ENCODE results near the gene SMAD3. TPM values are rescaled to one million over a fixed set of nuclear protein-coding genes. Genes with fewer than 3 reads are reported as not detected.
"Not testable (repeated sequence)": the region's sequence is repeated elsewhere in the genome, so short reads cannot be mapped to it uniquely, and the experiment has no call there.

SMAD3 gene
- total RNA-seq, 2 experiments from 2014 or later, result 33.7 to 40.8 TPM

DNA sequence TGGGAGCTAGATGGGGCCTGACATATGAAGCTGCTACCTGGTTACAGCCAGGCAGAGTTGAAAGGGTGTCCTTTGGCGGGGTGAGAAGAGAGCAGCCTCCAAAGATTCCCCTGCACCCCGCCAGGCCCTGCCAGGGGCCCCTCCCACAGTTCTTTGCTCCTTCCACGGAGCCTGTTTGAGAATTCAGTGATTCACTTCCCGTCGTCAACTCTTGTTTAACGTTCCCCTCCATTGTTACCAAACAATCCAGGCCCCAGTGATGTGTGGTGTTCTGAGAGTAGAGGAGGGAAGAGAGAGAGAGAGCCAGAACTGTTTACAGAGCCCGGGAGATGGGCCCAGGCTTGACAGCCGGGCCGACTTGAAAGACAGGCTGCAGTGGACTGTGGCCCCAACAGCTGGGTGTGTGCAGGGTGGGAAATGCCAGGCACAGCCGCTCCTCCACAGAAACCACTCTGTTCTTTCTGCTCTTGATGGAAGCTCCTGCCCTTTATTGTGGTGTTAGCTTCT, 81.5 kb downstream of the SMAD3 start:
- peak; percentile 76 for DNase-seq
- H3K27me3 Mint-ChIP-seq, result no peaks in the 10 kb centered on the region
- H3K9me3 Mint-ChIP-seq (ENCODE audit: low read depth), result no peaks in the 10 kb centered on the region
- no peaks in the 10 kb centered on the region for H3K36me3 Mint-ChIP-seq (ENCODE audit: low read depth)
- ATAC-seq, result peak; percentile 72
- ChIA-PET POLR2A (interaction anchor here (0.6 kb wide), 1 partner anchor 98 kb away, joined by 3 read pairs; no protein-coding TSS in a partner anchor), CTCF (interaction anchor here (0.7 to 1.7 kb wide), 4 partner anchors 12 to 200 kb away, joined by 3 read pairs; no protein-coding TSS in a partner anchor)
- peak overlapping the region; percentile 56 for H3K4me3 Mint-ChIP-seq
- H3K27ac Mint-ChIP-seq, result peak overlapping the region; percentile 94
- intact Hi-C loops (cut with DNase I, micrococcal nuclease), result loop anchor here (2.0 to 5.0 kb wide), 3 partner anchors 28 to 205 kb away; no protein-coding TSS in a partner anchor
- peaks cover 78% of the 10 kb centered on the region for H3K4me1 Mint-ChIP-seq

DNA sequence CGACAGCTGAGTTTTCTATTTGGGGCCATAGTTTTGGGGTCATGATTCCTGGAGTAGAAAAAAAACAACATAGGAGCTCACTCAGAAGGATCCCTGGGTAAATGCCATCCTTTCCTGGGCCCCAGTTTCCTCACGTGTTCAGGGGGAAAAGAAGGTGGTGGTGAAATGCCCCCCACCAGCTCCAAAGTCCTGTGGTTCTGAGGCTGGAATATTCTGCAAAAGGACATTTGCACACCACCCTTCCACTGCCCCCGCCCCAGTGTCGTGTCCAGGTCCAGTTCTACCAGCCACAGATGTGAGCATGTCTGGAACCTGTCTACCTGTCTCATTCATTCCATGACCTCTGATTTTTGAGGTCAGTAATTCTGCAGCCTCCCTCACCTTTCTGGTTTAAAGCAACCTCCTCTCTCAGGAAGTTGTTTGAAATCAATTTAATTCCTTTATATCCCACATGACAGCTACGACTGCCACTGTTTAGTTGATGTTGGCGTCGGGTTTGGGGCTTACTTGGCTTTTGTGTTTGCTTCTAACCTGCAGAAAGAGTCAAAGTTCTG, 82.1 kb downstream of the SMAD3 start:
- Mint-ChIP-seq H3K27me3 (no peaks in the 10 kb centered on the region), H3K4me1 (peaks cover 78% of the 10 kb centered on the region), H3K36me3 (ENCODE audit: low read depth) (no peaks in the 10 kb centered on the region), H3K4me3 (peak overlapping the region; percentile 56), H3K27ac (peak overlapping the region; percentile 94), H3K9me3 (ENCODE audit: low read depth) (no peaks in the 10 kb centered on the region)
- POLR2A ChIA-PET, result interaction anchor here (0.6 kb wide), 1 partner anchor 98 kb away, joined by 3 read pairs; no protein-coding TSS in a partner anchor
- DNase-seq (no peak), ATAC-seq (no peak)
- CTCF ChIA-PET, result interaction anchor here (0.7 to 1.7 kb wide), 5 partner anchors 13 to 201 kb away, joined by 3 to 4 read pairs (median 3); no protein-coding TSS in a partner anchor
- intact Hi-C loops (cut with DNase I, micrococcal nuclease), result loop anchor here (2.0 to 5.0 kb wide), 3 partner anchors 27 to 205 kb away; no protein-coding TSS in a partner anchor

DNA sequence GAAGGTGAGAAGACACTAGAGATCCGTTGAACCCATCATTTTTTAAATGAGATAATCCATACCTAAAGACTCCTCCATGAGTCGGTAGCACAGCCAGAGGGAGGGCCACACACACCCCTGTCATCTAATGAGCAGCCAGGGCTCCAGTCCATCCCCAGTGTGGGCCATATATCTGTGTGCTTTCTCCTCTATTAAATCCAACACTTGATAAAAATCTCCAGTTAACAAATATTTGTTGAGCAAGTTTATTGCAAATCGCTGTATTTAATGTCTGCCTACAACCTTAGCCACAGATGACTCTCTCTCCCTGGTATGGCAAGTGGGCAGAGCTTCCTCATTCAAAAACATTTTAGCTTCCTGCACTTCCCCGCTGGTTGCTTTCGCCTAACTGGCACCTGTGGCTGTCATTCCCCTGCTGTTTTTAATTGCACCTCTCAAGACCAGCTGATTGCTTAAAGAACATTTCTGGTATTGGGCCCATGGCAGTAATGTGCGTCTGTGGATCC, 82.8 kb downstream of the SMAD3 start:
- Mint-ChIP-seq H3K9me3 (ENCODE audit: low read depth) (no peaks in the 10 kb centered on the region), H3K36me3 (ENCODE audit: low read depth) (peaks cover 2% of the 10 kb centered on the region), H3K27ac (peak overlapping the region; percentile 94), H3K4me1 (peaks cover 76% of the 10 kb centered on the region), H3K4me3 (no peak overlapping the region), H3K27me3 (no peaks in the 10 kb centered on the region)
- intact Hi-C loops (cut with DNase I, micrococcal nuclease), result loop anchor here (2.0 to 5.0 kb wide), 3 partner anchors 27 to 206 kb away; no protein-coding TSS in a partner anchor
- ATAC-seq (no peak), DNase-seq (no peak)
- POLR2A ChIA-PET, result no interaction called here
- CTCF ChIA-PET, result interaction anchor here (0.7 to 1.2 kb wide), 4 partner anchors 11 to 79 kb away, joined by 3 to 5 read pairs (median 4); no protein-coding TSS in a partner anchor

DNA sequence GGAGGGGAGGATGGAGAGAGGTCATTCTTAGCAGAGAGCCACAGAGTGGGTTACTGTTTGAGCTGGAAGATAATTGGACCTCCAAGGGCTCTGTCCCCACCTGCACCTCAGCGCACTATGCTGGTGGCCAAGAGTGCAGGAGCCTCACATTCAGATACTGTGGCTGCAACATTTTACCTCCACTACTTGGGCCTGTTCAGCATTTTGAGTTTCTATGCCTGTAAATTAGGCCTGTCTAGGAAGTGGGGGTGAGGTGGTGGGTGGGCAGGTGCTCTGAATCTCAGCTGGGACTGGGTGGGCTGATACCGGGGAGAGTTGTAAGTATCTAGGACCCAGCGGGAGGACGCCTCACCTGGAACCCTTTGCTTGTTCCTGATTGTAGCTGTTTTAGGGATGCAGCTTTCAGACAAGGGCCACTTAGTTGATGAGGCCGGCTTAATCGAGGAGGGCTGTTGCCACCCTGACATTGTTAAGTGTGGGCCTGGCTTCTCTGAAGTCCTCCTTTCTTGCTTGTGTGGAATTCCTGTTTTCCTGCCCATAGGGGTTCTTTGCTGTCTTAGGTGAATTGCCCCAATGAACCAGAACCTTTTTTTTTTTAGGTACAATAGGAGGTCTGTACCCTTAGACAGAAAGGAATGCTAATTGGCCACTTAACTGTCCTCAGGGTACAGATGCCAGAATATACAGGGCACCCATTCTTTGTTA, 83.8 kb downstream of the SMAD3 start:
- H3K27me3 Mint-ChIP-seq, result no peaks in the 10 kb centered on the region
- no peak for ATAC-seq
- intact Hi-C loops (cut with DNase I, micrococcal nuclease), result loop anchor here (2.0 to 5.0 kb wide), 3 partner anchors 26 to 207 kb away; no protein-coding TSS in a partner anchor
- ChIA-PET POLR2A (no interaction called here), CTCF (interaction anchor here (0.5 to 1.5 kb wide), 7 partner anchors 10 to 1688 kb away, joined by 3 to 6 read pairs (median 3); no protein-coding TSS in a partner anchor)
- DNase-seq, result no peak
- no peak overlapping the region for H3K4me3 Mint-ChIP-seq
- H3K36me3 Mint-ChIP-seq (ENCODE audit: low read depth), result peaks cover 7% of the 10 kb centered on the region
- H3K9me3 Mint-ChIP-seq (ENCODE audit: low read depth), result no peaks in the 10 kb centered on the region
- peak overlapping the region; percentile 94 for H3K27ac Mint-ChIP-seq
- H3K4me1 Mint-ChIP-seq, result peaks cover 74% of the 10 kb centered on the region

DNA sequence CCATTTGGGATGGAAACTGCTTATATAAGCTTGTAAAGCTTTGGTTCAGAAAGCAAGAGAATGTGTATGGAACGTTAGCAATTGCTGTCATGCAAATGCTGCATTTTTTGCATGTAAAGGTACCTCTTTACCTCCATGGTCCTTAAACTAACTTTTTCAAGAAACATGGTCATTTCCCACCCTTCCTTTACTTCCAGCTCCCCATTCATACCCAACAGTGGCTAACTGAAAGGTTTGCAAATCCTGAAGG, 84.3 kb downstream of the SMAD3 start:
- peak overlapping the region; percentile 82 for H3K27ac Mint-ChIP-seq

DNA sequence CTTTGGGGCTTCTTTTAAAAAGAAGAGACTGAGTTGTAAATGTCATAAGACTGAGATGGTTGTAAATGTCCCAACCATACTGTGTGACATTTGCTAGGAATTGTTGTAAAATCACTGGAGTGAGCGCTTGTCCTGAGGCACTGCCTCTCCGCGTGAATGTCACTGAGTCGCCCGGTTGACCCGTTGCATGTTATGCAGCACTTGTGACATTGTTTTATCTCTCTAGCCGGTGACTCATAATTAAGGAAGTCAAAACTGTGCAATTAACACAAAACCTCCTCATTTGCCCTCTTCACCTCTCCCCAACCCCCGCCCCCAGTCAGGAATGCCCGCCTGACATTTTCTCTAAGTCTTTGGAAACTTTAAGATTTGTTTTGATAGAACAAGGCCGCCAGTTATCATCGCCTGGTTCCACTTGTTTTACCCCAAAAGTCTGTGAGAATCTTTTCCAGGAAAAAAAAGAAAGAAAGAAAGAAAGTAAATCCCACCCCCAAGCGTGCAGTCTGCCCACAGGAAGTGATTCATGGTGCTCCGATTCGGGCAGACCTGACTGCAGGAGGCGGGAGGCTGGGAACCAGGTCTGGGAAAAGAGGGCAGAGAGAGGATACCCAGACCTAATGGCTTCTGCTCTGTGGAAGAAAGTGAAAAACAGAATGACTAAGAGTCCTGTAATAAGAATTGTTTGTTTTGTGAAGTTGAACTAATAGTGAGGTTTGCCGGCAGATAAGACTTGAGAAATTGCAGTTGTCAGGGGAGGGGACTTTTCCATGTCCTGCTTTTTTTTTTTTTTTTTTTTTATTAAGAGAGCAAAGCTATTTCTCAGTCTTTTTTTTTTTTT, 84.8 kb downstream of the SMAD3 start:
- Mint-ChIP-seq H3K27me3 (no peaks in the 10 kb centered on the region), H3K9me3 (ENCODE audit: low read depth) (no peaks in the 10 kb centered on the region), H3K4me1 (peaks cover 67% of the 10 kb centered on the region), H3K27ac (peak overlapping the region; percentile 82), H3K36me3 (ENCODE audit: low read depth) (peaks cover 9% of the 10 kb centered on the region), H3K4me3 (peak overlapping the region; percentile 60)
- peak; percentile 67 for ATAC-seq
- CTCF ChIA-PET, result interaction anchor here (1.5 kb wide), 2 partner anchors 11 to 49 kb away, joined by 3 to 6 read pairs; no protein-coding TSS in a partner anchor
- intact Hi-C loops (cut with DNase I, micrococcal nuclease), result loop anchor here (1.0 to 2.0 kb wide), 5 partner anchors 29 to 91 kb away; no protein-coding TSS in a partner anchor
- DNase-seq, result peak; percentile 74
- POLR2A ChIA-PET, result no interaction called here

More for the DNA sequence above, 84.3 kb downstream of the SMAD3 start:
- DNase-seq (no peak), ATAC-seq (no peak)
- ChIA-PET CTCF (interaction anchor here (0.5 to 1.5 kb wide), 5 partner anchors 11 to 220 kb away, joined by 3 to 6 read pairs (median 3); no protein-coding TSS in a partner anchor), POLR2A (no interaction called here)
- H3K36me3 Mint-ChIP-seq (ENCODE audit: low read depth), result peaks cover 9% of the 10 kb centered on the region
- H3K9me3 Mint-ChIP-seq (ENCODE audit: low read depth), result no peaks in the 10 kb centered on the region
- H3K4me1 Mint-ChIP-seq, result peaks cover 72% of the 10 kb centered on the region
- H3K4me3 Mint-ChIP-seq, result peak overlapping the region; percentile 60
- H3K27me3 Mint-ChIP-seq, result no peaks in the 10 kb centered on the region
- intact Hi-C loops (cut with DNase I, micrococcal nuclease), result loop anchor here (1.0 to 5.0 kb wide), 8 partner anchors 25 to 207 kb away; no protein-coding TSS in a partner anchor

DNA sequence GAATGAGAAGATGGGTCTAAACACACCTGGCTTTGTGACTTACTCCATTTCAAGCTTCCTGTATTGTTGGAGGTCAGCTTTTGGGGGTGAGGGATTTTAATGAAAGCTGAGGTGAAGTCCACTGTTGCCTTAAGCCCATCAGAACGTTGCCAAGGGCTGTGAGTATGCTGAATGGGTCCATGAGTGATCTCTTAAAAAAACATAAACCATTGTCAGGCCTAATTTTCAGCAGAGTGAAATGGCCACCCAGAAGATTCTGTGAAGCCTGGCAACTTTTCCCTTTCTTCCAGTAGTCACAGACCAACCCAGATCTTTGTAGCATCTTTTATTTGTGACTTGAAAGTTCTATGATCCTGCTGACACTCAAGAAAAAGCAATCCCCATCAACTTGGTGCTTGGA, 87.0 kb downstream of the SMAD3 start:
- CTCF ChIA-PET, result interaction anchor here (0.5 kb wide), 1 partner anchor 18 kb away, joined by 3 read pairs; no protein-coding TSS in a partner anchor
- H3K36me3 Mint-ChIP-seq (ENCODE audit: low read depth), result peaks cover 21% of the 10 kb centered on the region
- intact Hi-C loops (cut with DNase I, micrococcal nuclease), result no loop called here

DNA sequence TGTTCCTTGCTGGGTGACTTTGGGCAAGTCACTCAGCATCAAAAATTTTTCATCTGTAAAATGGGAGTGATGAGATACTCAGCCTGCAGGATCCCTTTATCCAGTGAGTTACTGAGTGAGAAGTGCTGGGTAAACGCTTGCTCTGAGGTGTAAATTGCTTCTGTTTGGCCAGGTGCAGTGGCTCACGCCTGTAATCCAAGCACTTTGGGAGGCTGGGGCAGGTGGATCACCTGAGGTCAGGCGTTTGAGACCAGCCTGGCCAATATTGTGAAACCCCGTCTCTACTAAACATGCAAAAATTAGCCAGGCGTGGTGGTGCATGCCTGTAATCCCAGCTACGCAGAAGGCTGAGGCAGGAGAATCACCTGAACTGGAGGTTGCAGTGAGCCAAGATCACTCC, 87.6 kb downstream of the SMAD3 start:
- peaks cover 57% of the 10 kb centered on the region for H3K4me1 Mint-ChIP-seq
- POLR2A ChIA-PET, result interaction anchor here (0.5 kb wide), 1 partner anchor 17 kb away, joined by 3 read pairs; no protein-coding TSS in a partner anchor
- CTCF ChIA-PET, result not testable (repeated sequence)

More for the DNA sequence above, 87.0 kb downstream of the SMAD3 start:
- peaks cover 58% of the 10 kb centered on the region for H3K4me1 Mint-ChIP-seq
- POLR2A ChIA-PET, result interaction anchor here (0.5 kb wide), 1 partner anchor 16 kb away, joined by 3 read pairs; no protein-coding TSS in a partner anchor
- DNase-seq (no peak), ATAC-seq (no peak)
- H3K27me3 Mint-ChIP-seq, result no peaks in the 10 kb centered on the region
- H3K27ac Mint-ChIP-seq, result peak overlapping the region; percentile 10
- H3K9me3 Mint-ChIP-seq (ENCODE audit: low read depth), result no peaks in the 10 kb centered on the region
- H3K4me3 Mint-ChIP-seq, result no peak overlapping the region

DNA sequence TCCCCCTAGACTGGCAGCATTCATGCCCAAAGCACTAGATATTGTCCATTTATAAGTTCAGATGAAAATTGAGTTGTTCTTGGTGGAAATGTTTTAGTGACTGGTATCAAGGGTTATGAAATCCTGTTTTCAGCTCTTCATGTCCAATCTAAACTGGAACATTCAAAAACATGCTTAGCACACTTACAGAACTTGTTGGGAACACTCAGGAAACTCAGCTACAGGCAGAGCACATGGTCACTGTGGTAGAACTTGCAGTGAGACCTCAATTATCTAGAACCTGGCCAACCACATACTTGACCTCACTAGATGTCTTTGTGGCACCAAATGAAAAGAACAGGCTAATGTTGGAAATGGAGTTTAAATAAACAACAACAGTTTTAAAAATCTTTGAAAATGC, 88.8 kb downstream of the SMAD3 start:
- no peak overlapping the region for H3K4me3 Mint-ChIP-seq
- DNase-seq, result no peak
- CTCF ChIA-PET, result interaction anchor here (1.1 kb wide), 1 partner anchor 16 kb away, joined by 3 read pairs; no protein-coding TSS in a partner anchor
- H3K27me3 Mint-ChIP-seq, result no peaks in the 10 kb centered on the region
- H3K9me3 Mint-ChIP-seq (ENCODE audit: low read depth), result no peaks in the 10 kb centered on the region
- peaks cover 21% of the 10 kb centered on the region for H3K36me3 Mint-ChIP-seq (ENCODE audit: low read depth)
- no peak for ATAC-seq
- POLR2A ChIA-PET, result interaction anchor here (0.7 kb wide), 1 partner anchor 88 kb away, joined by 3 read pairs; no protein-coding TSS in a partner anchor
- peaks cover 45% of the 10 kb centered on the region for H3K4me1 Mint-ChIP-seq
- H3K27ac Mint-ChIP-seq, result no peak overlapping the region
- intact Hi-C loops (cut with DNase I, micrococcal nuclease), result no loop called here

More for the DNA sequence above, 87.6 kb downstream of the SMAD3 start:
- H3K36me3 Mint-ChIP-seq (ENCODE audit: low read depth), result peaks cover 21% of the 10 kb centered on the region
- intact Hi-C loops (cut with DNase I, micrococcal nuclease); H3K4me3 Mint-ChIP-seq; H3K9me3 Mint-ChIP-seq (ENCODE audit: low read depth); ATAC-seq; H3K27ac Mint-ChIP-seq; DNase-seq; H3K27me3 Mint-ChIP-seq: not testable (repeated sequence)

DNA sequence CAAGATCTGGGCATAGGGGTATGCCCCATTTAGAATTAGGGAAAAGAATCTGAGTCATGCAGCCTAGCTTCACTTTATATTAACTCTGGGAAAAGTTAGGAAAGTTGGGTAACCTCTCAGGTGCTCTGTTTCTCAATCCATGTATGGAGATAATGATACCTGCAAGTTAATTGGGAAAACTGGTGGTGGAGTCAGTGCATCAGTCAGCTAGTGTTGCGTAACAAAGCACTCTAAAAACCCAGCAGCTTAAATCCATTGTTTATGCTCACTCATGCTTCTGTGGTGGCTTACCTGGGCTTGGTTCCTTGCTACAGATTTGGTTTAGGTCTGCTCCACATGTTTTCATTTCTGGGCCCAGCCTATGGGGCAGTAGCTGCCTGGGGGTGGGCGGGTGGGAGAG, 91.0 kb downstream of the SMAD3 start:
- ATAC-seq (peak; percentile 9), DNase-seq (no peak)
- Mint-ChIP-seq H3K27ac (no peak overlapping the region), H3K9me3 (ENCODE audit: low read depth) (no peaks in the 10 kb centered on the region), H3K4me3 (no peak overlapping the region), H3K27me3 (no peaks in the 10 kb centered on the region), H3K4me1 (peaks cover 31% of the 10 kb centered on the region), H3K36me3 (ENCODE audit: low read depth) (peaks cover 21% of the 10 kb centered on the region)
- intact Hi-C loops (cut with DNase I, micrococcal nuclease), result no loop called here
- ChIA-PET CTCF (interaction anchor here (0.6 to 1.3 kb wide), 3 partner anchors 16 to 138 kb away, joined by 3 to 4 read pairs (median 3); no protein-coding TSS in a partner anchor), POLR2A (no interaction called here)
